WTC11 (cell line): ENCODE data around the gene ADGRA1.

Experiments used
- CTCF ChIP-seq: fragments of 200-600 bp; IDR thresholded peaks from 2 replicates; pipeline ENCODE4 v1.8.0; 2022; ENCODE audit warnings: antibody characterized with exemption
- FOXJ3 ChIP-seq: sonication (generic); formaldehyde crosslinking; IDR thresholded peaks from 2 replicates; pipeline ENCODE4 v1.9.0; 2021; ENCODE audit warnings: missing genetic modification reagents, mild to moderate bottlenecking, borderline replicate concordance
- FOXP4 ChIP-seq: sonication (generic); formaldehyde crosslinking; IDR thresholded peaks from 2 replicates; pipeline ENCODE4 v1.8.0; 2022; ENCODE audit warnings: mild to moderate bottlenecking, missing genetic modification reagents
- ZNF121 ChIP-seq: sonication (generic); formaldehyde crosslinking; IDR thresholded peaks from 2 replicates; pipeline ENCODE4 v1.8.0; 2023; ENCODE audit warnings: missing genetic modification reagents
- ZNF263 ChIP-seq: sonication (generic); formaldehyde crosslinking; IDR thresholded peaks from 2 replicates; pipeline ENCODE4 v1.8.1; 2022; ENCODE audit warnings: low read depth, mild to moderate bottlenecking, moderate library complexity, missing genetic modification reagents

GRCh38 chr10:133123746-133124356 lies 36.1 kb downstream of the ADGRA1 start:
- TF ChIP-seq CTCF (no peak), ZNF121 (CRISPR knock-in tag) (no peak), FOXP4 (CRISPR knock-in tag) (no peak), FOXJ3 (CRISPR knock-in tag) (no peak), ZNF263 (CRISPR knock-in tag) (no peak)
